Body of pancreas (tissue), 4 donors: ENCODE data around the gene ARMH1.

Experiments
- POLR2A ChIP-seq, 3 donors: fragments of 450-650 bp; IDR thresholded peaks; one replicate each; pipeline ENCODE4 v1.6.1; 2016; ENCODE audit warnings: antibody characterized with exemption in 3 of 3, mild to moderate bottlenecking in 2 of 3
- TF ChIP-seq, protein P1 (sequence below), 7 experiments: fragments of 450-650 bp in 4 of 7; fragments of 200-600 bp in 3 of 7; sonication (generic) in 3 of 7; IDR thresholded peaks; one replicate each; pipeline ENCODE4 v1.5.1; 2016 to 2019; ENCODE audit warnings: antibody characterized with exemption in 7 of 7

GRCh38 chr1:44693900-44694299 is 19.4 kb downstream of the ARMH1 start:
- TF ChIP-seq, protein P1, sequence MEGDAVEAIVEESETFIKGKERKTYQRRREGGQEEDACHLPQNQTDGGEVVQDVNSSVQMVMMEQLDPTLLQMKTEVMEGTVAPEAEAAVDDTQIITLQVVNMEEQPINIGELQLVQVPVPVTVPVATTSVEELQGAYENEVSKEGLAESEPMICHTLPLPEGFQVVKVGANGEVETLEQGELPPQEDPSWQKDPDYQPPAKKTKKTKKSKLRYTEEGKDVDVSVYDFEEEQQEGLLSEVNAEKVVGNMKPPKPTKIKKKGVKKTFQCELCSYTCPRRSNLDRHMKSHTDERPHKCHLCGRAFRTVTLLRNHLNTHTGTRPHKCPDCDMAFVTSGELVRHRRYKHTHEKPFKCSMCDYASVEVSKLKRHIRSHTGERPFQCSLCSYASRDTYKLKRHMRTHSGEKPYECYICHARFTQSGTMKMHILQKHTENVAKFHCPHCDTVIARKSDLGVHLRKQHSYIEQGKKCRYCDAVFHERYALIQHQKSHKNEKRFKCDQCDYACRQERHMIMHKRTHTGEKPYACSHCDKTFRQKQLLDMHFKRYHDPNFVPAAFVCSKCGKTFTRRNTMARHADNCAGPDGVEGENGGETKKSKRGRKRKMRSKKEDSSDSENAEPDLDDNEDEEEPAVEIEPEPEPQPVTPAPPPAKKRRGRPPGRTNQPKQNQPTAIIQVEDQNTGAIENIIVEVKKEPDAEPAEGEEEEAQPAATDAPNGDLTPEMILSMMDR (IDR thresholded peaks at IDR 0.05): no peak
- no peak for TF ChIP-seq POLR2A (IDR thresholded peaks at IDR 0.05)
